HT1080 (cell line): ENCODE results near the gene GPLD1. TPM values are rescaled to one million over a fixed set of nuclear protein-coding genes. Genes with fewer than 3 reads are reported as not detected.
A peak's percentile ranks its signal among the peaks of the same experiment; 100 is the strongest.
"Not testable (repeated sequence)": the region's sequence is repeated elsewhere in the genome, so short reads cannot be mapped to it uniquely, and the experiment has no call there.

Experiments used
- DNase-seq: peaks from one replicate; pipeline ENCODE4 v3.0.0-alpha.2; 2015; ENCODE audit warnings: low read depth
- polyA plus RNA-seq, 2 experiments: library from polyadenylated mRNA; depleted of rRNA; stranded (reverse); fragments of >200 nt; gene quantifications; 2 replicates each; pipeline ENCODE4 v1.2.3, GENCODE V29; 2015
- total RNA-seq: library from RNA; depleted of rRNA; stranded (reverse); fragments of >200 nt; shearing (Covaris generic); gene quantifications from 2 replicates; pipeline ENCODE4 v1.2.3, GENCODE V29; 2014; rRNA removed

The GPLD1 gene, protein sequence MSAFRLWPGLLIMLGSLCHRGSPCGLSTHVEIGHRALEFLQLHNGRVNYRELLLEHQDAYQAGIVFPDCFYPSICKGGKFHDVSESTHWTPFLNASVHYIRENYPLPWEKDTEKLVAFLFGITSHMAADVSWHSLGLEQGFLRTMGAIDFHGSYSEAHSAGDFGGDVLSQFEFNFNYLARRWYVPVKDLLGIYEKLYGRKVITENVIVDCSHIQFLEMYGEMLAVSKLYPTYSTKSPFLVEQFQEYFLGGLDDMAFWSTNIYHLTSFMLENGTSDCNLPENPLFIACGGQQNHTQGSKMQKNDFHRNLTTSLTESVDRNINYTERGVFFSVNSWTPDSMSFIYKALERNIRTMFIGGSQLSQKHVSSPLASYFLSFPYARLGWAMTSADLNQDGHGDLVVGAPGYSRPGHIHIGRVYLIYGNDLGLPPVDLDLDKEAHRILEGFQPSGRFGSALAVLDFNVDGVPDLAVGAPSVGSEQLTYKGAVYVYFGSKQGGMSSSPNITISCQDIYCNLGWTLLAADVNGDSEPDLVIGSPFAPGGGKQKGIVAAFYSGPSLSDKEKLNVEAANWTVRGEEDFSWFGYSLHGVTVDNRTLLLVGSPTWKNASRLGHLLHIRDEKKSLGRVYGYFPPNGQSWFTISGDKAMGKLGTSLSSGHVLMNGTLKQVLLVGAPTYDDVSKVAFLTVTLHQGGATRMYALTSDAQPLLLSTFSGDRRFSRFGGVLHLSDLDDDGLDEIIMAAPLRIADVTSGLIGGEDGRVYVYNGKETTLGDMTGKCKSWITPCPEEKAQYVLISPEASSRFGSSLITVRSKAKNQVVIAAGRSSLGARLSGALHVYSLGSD
- total RNA-seq = 0.13 and 0.17 TPM in 2 replicates
- polyA plus RNA-seq (2015; cell fraction: cytosol; rRNA removed) = 0.31 and 0.92 TPM in 2 replicates
- polyA plus RNA-seq (2015; cell fraction: nucleus; rRNA removed) = 1.1 and 2.7 TPM in 2 replicates

- no peak for DNase-seq
Measured at GRCh38 chr6:24489470-24489869, at the start of gene GPLD1. Gene GPLD1 (minus strand): TSS chr6:24489578. CDS start chr6:24489511, 67 bp downstream.

GRCh38 chr6:24537771-24538385, 48.5 kb upstream of the GPLD1 start:
- DNase-seq = no peak

DNA sequence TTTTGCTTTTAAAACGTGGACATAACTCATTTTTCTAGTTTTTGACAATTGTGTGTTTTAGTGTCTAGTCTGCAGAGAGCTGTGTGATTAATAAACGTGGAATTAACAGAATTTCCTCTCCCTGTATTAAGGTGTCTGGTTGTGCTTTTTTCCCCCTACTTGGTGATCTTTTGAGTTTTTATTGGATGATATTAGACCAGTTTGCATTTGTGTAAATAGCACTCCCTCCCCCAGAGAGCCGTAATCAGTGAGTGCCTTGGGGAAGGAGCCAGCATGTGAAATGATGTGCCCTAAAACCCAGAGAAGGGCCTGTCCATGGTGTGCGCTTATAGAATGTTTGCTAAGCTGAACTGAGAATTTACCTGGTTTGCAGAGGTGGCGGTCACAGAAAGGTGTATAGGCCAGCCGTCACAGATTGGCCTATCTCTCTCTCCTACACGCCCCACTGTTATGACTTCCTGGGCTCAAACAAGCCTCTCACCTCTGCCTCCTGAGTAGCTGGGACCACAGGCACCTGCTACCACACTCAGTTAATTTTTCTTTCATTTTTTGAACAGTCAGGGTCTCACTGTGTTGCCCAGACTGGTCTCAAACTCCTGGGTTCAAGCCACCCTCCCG, 47.8 kb upstream of the GPLD1 start:
- DNase-seq = no peak

- DNase-seq = no peak
Measured at GRCh38 chr6:24536466-24536865, 47.1 kb upstream of the GPLD1 start.

- DNase-seq = no peak
Measured at GRCh38 chr6:24535210-24535609, 45.8 kb upstream of the GPLD1 start.

GRCh38 chr6:24534329-24534728, 45.0 kb upstream of the GPLD1 start:
- no peak for DNase-seq

DNA sequence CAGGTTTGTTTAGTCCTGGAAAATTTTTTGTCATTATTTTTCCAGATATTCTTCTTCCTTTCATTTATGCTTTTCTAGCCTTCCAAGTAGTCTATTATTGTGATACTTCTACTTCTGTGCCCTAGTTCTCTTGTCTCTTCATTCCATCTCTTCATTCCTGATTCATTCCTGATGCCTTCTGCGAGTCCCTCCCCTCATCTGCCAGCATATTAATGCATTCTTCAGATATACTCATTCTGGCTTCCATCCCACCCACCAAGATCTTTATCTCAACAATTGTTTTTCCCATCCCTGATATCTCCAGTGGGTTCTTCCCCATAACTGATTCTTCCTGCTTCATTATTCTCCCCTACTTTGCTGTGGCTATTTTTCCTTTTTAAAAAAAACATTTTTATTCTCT, 40.6 kb upstream of the GPLD1 start:
- no peak for DNase-seq

GRCh38 chr6:24524805-24525204, 35.4 kb upstream of the GPLD1 start:
- DNase-seq = peak; percentile 31

DNA sequence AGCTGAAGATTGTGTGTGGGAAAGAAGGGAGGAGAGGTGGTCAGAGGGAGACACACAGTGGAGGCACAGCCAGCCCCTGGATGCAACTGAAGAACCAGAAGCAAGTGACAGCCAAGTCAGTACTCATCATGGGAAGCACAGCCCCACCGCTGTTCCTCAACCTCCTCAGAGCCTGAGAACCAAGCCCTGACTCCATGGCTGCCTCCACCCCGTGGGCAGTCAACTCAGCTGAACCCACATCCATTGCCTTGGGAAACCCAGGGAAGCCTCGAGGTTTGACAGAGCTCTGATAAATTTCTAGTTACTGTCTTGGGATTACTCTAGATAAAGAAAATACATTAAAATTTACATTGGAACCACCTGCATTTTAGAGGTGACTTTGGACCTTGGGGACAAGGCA, 35.0 kb upstream of the GPLD1 start:
- no peak for DNase-seq

DNA sequence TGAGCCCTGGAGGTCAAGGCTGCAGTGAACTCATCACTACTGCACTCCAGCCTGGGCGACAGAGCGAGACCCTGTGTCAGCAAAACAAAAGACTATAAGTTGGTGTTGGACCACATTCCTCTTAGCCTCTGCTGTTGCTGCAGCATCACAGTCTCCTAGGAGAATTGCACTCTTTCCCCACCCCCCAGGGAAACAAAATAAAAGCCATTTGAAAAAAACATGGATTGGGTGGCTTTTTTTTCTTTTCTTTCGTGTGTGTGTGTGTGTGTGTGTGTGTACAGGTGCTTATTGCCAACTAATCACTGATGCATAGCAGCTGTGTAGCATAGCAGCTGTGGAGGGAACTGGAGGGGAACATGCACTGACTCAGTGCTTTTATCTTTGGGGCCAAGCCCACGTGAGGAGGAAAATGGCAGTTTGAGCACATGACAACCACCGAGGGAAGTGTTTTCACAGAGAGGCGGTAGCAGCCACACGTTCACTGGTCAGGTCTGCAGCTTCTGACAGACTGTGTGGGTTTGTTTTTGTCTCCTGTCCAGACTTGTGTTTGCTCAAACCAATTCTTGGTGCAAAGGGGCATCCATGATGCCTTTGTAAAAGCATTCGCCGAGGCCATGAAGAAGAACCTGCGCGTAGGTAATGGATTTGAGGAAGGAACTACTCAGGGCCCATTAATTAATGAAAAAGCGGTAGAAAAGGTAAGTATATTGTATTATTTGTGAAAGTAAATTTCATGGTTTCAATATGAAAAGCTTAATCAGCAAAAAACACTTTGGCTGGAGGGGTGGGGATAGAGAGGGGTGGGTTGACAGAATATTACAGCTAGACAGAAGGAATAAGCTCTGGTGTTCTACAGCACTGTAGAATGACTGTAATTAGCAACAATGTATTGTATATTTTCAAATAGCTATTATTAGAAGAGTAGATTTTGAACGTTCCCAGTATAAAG, 33.1 kb upstream of the GPLD1 start:
- DNase-seq = peak; percentile 11

DNA sequence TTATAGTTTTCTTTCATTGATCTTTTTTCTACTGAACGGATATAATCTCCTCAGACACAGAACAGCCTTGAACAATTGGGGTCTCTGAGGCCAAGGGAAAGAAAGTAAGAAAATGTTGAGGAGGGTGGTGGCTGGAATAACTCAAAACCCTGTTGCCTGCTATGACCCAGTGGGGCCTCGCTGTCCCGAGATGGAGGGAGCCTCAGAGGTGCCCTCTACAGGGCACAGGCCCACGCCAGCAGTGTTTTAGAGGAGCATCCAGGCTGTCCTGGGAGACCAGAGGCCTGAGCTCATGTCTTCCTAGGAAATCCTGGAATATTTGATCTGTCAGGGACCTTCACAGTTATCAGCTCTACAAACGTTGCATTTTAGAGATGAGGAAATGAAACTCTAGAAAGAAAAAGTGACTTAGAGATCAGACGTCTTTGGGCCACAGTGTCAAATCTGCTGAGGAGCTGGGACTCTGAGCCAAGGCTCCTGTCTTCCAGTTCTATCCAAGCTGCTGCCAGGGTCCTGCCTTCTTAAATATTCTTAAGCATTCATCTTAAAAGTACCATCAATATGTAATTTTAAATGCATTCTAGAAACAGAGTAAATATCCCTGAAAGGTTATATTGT, 31.7 kb upstream of the GPLD1 start:
- peak; percentile 31 for DNase-seq

DNA sequence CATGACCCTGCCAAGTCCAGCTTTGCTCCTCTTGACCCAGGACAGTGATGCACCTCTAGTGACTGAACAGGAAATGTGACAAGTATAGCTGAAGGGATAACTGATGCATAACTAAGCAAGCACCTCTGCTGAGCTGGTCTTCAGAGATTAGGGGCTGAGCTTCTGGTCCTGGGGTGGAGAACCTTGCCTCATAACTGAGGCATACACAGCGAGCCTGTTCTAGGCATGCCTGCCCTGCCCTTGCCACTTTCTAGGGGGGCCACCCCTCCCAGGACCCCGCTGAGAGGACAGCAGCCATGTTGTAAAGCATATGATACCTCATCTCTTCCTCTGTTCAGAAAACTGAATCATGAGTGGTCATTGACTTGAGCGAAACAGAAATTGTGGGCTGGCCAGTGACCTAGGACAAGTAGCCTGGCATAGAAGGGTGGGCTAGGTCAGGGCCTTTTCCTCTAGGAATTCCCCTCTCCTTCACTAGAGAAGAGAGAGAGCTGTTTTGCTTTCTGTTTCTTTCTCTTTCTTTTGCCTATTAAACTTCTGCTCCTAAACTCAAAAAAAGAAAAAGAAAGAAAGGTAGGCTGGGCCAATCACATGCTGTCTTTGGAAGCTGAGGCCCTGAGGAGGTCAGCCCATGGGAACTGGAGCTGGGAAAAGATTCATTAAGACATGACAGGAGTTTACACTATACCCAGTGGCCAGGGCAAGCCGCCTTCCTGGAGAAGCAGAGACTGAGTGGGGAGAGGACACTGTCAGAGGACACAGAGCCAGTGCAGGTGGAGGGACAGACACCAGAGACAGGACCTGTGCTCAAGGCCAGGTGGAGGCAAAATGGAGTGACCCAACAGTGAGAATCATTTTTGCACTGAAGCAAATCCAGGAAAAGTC, 28.5 kb upstream of the GPLD1 start:
- no peak for DNase-seq

GRCh38 chr6:24513602-24514001, 24.2 kb upstream of the GPLD1 start:
- no peak for DNase-seq

DNA sequence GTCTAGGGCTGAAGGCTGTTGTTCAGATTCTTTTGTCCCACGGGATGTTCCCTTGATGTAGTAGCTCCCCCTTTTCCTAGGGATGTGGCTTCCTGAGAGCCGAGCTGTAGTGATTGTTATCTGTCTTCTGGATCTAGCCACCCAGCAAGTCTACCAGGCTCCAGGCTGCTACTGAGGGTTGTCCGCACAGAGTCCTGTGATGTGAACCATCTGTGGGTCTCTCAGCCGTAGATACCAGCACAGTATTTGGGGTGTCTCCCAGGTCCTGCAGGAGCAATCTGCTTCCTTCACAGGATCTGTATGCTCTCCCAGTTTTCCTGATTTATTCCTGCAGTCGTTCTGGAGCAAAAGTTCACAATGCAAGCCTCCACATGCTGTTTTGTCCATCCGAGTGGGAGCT, 22.6 kb upstream of the GPLD1 start:
- DNase-seq = not testable (repeated sequence)

DNA sequence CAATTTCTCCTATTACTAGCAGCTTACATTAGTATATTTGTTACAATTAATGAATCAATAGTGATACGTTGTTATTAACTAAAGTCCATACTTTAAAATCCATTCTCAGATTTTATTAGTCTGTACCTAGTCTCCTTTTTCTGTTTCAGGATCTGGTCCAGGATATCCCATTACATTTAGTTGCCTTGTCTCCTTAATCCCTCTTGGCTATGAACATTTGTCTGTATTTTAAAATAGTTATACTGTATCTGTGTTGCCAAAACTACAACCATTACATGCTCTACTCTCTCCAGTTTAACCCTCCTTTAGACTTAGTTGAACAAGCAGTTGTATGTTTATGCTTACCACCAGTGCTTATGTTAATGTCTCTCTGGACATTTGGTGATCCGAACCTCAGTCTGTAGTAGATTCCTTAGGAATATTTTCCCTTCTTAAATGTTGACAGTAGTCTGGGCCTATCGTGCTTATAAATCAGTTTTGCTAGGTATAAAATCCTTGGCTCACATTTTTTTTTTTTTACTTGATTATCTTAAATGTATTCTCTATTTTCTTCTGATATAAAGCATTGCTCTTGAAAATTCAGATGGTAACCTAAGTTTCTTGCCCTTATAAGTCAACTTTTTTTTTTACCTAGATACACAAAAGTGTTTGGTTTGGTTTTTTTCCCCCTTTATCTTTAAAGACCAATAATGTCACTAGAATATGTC, 17.6 kb upstream of the GPLD1 start:
- no peak for DNase-seq

- DNase-seq = no peak
Measured at GRCh38 chr6:24504649-24505586, 15.5 kb upstream of the GPLD1 start.

GRCh38 chr6:24504287-24504648, 14.9 kb upstream of the GPLD1 start:
- DNase-seq = no peak
